Endodermal cell (in vitro differentiated cells): ENCODE results near the gene DNAJA3. TPM values are rescaled to one million over a fixed set of nuclear protein-coding genes. Genes with fewer than 3 reads are reported as not detected.

Experiments used
- DNase-seq: peaks from one replicate; pipeline ENCODE4 v3.0.0-alpha.2; 2017
- H3K27ac ChIP-seq: 2 replicates; pipeline ENCODE4 v1.5.1; 2013; ENCODE audit warnings: mild to moderate bottlenecking, low read depth, low read length, moderate library complexity
- H3K27me3 ChIP-seq: 2 replicates; pipeline ENCODE4 v1.6.1; 2013; ENCODE audit warnings: mild to moderate bottlenecking, low read length, moderate library complexity; ENCODE audit not compliant: insufficient read depth, control insufficient read depth, poor library complexity, severe bottlenecking
- H3K36me3 ChIP-seq: 2 replicates; pipeline ENCODE4 v1.7.0; 2013; ENCODE audit warnings: mild to moderate bottlenecking, low read length, moderate library complexity; ENCODE audit not compliant: control insufficient read depth, insufficient read depth
- H3K4me1 ChIP-seq: one replicate; pipeline ENCODE4 v1.7.0; 2013; ENCODE audit warnings: low read length; ENCODE audit not compliant: control insufficient read depth, insufficient read depth
- H3K4me3 ChIP-seq: 2 replicates; pipeline ENCODE4 v1.5.1; 2013; ENCODE audit warnings: mild to moderate bottlenecking, low read length, moderate library complexity
- H3K9ac ChIP-seq: 2 replicates; pipeline ENCODE4 v1.6.1; 2013; ENCODE audit warnings: mild to moderate bottlenecking, low read length, moderate library complexity; ENCODE audit not compliant: poor library complexity, severe bottlenecking; ENCODE audit errors: extremely low read depth
- H3K9me3 ChIP-seq: 2 replicates; pipeline ENCODE4 v1.6.1; 2013; ENCODE audit warnings: mild to moderate bottlenecking, low read length, moderate library complexity; ENCODE audit not compliant: control insufficient read depth
- H3K27ac Mint-ChIP-seq: 2 replicates; pipeline ENCODE4 v1.8.0; 2020; ENCODE audit warnings: mixed read lengths
- H3K27me3 Mint-ChIP-seq: 2 replicates; pipeline ENCODE4 v1.8.0; 2021; ENCODE audit warnings: mild to moderate bottlenecking, mixed read lengths; ENCODE audit not compliant: insufficient read depth
- H3K36me3 Mint-ChIP-seq: 2 replicates; pipeline ENCODE4 v1.8.0; 2020; ENCODE audit warnings: low read depth, mixed read lengths
- H3K4me1 Mint-ChIP-seq: 2 replicates; pipeline ENCODE4 v1.8.0; 2020; ENCODE audit warnings: mixed read lengths
- H3K4me3 Mint-ChIP-seq: 2 replicates; pipeline ENCODE4 v1.8.0; 2020; ENCODE audit warnings: mild to moderate bottlenecking, moderate library complexity, mixed read lengths
- H3K9me3 Mint-ChIP-seq: 2 replicates; pipeline ENCODE4 v1.8.0; 2020; ENCODE audit warnings: mild to moderate bottlenecking, mixed read lengths
- WGBS, 2 experiments: methylation state at CpG; one replicate each; pipeline versions ENCODE4 v1.1.5 to v1.1.7; 2013; ENCODE audit warnings: missing lambda C conversion rate in 2 of 2, mixed read lengths in 1 of 2; ENCODE audit not compliant: insufficient coverage in 1 of 2, insufficient read length in 1 of 2; 5-methylcytosine and 5-hydroxymethylcytosine counted together
- total RNA-seq, 2 donors: library from RNA; stranded (reverse); fragmentation: NEBNext Ultra II Directional in 1 of 2; extraction: Animal tissue kit (Norgen Biotek cat#: 25700) in 1 of 2; gene quantifications; 2 replicates in 1 of 2; 3 replicates in 1 of 2; pipeline ENCODE4 v1.2.1, GENCODE V29; 2021
- TF ChIP-seq, protein P1 (sequence below): fragments of 200-600 bp; sonication (generic); conservative IDR thresholded peaks from 2 replicates; pipeline ENCODE4 v1.5.0; 2021; ENCODE audit warnings: antibody characterized with exemption, mild to moderate bottlenecking

The DNAJA3 gene
- total RNA-seq, 2 donors from 2014 or later: 37.4 to 38.5 TPM

DNA sequence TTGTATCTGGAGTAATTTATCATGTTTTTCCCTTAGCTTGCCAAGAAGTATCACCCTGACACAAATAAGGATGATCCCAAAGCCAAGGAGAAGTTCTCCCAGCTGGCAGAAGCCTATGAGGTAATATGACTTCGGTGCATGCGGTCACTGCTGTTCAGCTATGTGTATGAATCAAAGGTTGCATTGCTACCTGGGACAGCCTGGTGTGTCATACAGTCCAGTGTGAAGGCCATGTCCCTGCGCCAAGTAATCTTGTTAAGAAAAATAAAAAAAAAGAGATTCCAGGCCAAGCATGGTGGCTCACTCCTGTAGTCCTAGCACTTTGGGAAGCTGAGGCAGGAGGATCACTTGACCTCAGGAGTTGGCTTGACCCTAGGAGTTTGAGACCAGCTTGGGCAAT is 11.7 kb downstream of the DNAJA3 start:
- Histone ChIP-seq H3K27ac (no peak overlapping the region), H3K4me3 (no peak overlapping the region), H3K36me3 (peaks cover 77% of the 10 kb centered on the region), H3K9ac (no peak overlapping the region), H3K27me3 (no peaks in the 10 kb centered on the region), H3K9me3 (no peaks in the 10 kb centered on the region), H3K4me1 (no peaks in the 10 kb centered on the region)
- H3K4me1 Mint-ChIP-seq: peaks cover 11% of the 10 kb centered on the region
- no peak overlapping the region for H3K27ac Mint-ChIP-seq
- TF ChIP-seq, protein P1, sequence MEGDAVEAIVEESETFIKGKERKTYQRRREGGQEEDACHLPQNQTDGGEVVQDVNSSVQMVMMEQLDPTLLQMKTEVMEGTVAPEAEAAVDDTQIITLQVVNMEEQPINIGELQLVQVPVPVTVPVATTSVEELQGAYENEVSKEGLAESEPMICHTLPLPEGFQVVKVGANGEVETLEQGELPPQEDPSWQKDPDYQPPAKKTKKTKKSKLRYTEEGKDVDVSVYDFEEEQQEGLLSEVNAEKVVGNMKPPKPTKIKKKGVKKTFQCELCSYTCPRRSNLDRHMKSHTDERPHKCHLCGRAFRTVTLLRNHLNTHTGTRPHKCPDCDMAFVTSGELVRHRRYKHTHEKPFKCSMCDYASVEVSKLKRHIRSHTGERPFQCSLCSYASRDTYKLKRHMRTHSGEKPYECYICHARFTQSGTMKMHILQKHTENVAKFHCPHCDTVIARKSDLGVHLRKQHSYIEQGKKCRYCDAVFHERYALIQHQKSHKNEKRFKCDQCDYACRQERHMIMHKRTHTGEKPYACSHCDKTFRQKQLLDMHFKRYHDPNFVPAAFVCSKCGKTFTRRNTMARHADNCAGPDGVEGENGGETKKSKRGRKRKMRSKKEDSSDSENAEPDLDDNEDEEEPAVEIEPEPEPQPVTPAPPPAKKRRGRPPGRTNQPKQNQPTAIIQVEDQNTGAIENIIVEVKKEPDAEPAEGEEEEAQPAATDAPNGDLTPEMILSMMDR: no peak
- H3K4me3 Mint-ChIP-seq: no peak overlapping the region
- no peaks in the 10 kb centered on the region for H3K9me3 Mint-ChIP-seq
- H3K27me3 Mint-ChIP-seq: no peaks in the 10 kb centered on the region
- 90 to 98% methylated on average over 3 of the region's 3 CpGs for WGBS, 2 experiments
- DNase-seq: no peak
- peaks cover 64% of the 10 kb centered on the region for H3K36me3 Mint-ChIP-seq

DNA sequence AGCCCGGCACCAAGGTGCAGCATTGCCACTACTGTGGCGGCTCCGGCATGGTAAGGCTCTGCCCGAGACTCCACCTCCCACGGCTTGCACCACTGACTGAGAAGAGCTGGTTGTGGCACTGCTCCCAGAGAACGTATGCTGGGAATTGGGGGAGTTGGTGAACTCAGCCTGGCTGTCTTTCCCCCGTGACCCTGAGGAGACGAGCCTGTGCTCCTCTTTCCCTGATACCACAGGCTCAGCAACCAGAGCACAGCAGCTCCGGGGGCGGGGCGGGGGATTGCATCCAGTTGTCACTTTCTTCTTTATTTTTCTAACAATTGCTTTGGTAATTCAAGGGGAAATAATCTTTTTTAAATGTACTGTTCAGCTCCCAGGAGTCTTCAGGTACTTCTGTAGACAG is 16.7 kb downstream of the DNAJA3 start:
- Mint-ChIP-seq H3K27me3 (no peaks in the 10 kb centered on the region), H3K36me3 (peaks cover 73% of the 10 kb centered on the region), H3K4me1 (no peaks in the 10 kb centered on the region), H3K27ac (no peak overlapping the region), H3K4me3 (no peak overlapping the region), H3K9me3 (no peaks in the 10 kb centered on the region)
- no peak for DNase-seq
- Histone ChIP-seq H3K9ac (no peak overlapping the region), H3K27me3 (no peaks in the 10 kb centered on the region), H3K4me3 (no peak overlapping the region), H3K27ac (no peak overlapping the region), H3K36me3 (peaks cover 83% of the 10 kb centered on the region), H3K9me3 (no peaks in the 10 kb centered on the region), H3K4me1 (no peaks in the 10 kb centered on the region)
- WGBS, 2 experiments: 91 to 92% methylated on average over 8 to 11 of the region's 11 CpGs
- TF ChIP-seq, protein P1: no peak

DNA sequence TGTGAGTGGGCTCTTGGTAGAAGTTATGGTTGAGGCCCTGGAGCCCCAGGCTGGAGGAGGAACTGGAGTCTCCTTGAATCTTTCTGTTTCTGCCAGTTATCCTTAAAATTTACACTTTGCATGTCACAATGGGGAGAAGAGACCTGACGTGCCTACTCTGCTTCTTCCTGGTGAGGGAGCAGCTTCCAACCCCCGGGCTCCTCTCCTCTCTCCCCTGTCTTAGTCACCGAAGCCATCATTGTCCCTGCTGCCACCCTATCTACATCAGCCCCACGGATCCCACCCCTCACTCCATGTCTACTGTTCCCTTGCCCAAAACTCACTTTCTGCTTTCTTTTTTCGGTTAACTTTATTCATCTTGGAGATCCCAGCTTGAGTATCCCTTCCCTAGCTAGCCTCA is 17.6 kb downstream of the DNAJA3 start:
- DNase-seq: no peak
- Histone ChIP-seq H3K9me3 (no peaks in the 10 kb centered on the region), H3K27me3 (no peaks in the 10 kb centered on the region), H3K9ac (no peak overlapping the region), H3K27ac (no peak overlapping the region), H3K4me3 (no peak overlapping the region), H3K4me1 (no peaks in the 10 kb centered on the region), H3K36me3 (peaks cover 80% of the 10 kb centered on the region)
- TF ChIP-seq, protein P1: no peak
- H3K9me3 Mint-ChIP-seq: no peaks in the 10 kb centered on the region
- 69 to 74% methylated on average over 4 to 5 of the region's 5 CpGs for WGBS, 2 experiments
- H3K27ac Mint-ChIP-seq: peak overlapping the region; percentile 26
- peaks cover 77% of the 10 kb centered on the region for H3K36me3 Mint-ChIP-seq
- H3K4me1 Mint-ChIP-seq: no peaks in the 10 kb centered on the region
- H3K4me3 Mint-ChIP-seq: no peak overlapping the region
- H3K27me3 Mint-ChIP-seq: no peaks in the 10 kb centered on the region
